GM19468 (cell line): ENCODE measurements around the gene AGTPBP1.
"Not testable (repeated sequence)": the region's sequence is repeated elsewhere in the genome, so short reads cannot be mapped to it uniquely, and the experiment has no call there.

ENCODE experiments used
- ATAC-seq: cut with Tn5 transposase; IDR thresholded peaks from one replicate; pipeline ENCODE4 v1.9.1; 2021; ENCODE audit warnings: mild to moderate bottlenecking, moderate library complexity, moderate number of reproducible peaks; ENCODE audit not compliant: unreplicated experiment; ENCODE audit errors: extremely low read depth

The AGTPBP1 gene

GRCh38 chr9:85726737-85727136 lies 15.0 kb downstream of the AGTPBP1 start:
- ATAC-seq, result no peak

DNA sequence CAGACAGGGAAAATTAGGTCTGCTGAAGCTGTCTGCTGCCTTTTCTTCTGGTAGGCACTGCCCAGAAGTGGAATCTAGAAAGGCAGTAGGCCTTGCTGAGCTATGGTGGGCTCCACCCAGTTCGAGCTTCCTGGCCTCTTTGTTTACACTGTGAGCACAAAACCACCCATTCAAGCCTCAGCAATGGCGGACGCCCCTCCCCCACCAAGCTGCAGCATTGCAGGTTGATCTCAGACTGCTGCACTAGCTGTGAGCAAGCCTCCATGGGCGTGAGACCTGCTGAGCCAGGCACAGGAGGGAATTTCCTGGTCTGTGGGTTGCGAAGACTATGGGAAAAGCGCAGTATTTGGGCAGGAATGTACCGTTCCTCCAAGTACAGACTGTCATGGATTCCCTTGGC lies 18.5 kb downstream of the AGTPBP1 start:
- ATAC-seq, result no peak

- not testable (repeated sequence) for ATAC-seq
These were observed 22.3 kb downstream of the AGTPBP1 start for GRCh38 chr9:85719411-85719810.

DNA sequence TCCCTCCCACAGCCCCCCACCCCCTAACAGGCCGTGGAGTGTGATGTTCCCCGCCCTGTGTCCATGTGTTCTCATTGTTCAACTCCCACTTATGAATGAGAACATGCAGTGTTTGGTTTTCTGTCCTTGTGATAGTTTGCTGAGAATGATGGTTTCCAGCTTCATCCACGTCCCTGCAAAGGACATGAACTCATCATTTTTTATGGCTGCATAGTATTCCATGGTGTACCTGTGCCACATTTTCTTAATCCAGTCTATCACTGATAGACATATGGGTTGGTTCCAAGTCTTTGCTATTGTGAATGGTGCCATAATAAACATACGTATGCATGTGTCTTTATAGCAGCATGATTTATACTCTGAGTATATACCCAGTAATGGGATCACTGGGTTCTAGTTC lies 23.9 kb downstream of the AGTPBP1 start:
- not testable (repeated sequence) for ATAC-seq

GRCh38 chr9:85717220-85717619 lies 24.5 kb downstream of the AGTPBP1 start:
- ATAC-seq, result no peak

GRCh38 chr9:85716031-85716877 lies 25.5 kb downstream of the AGTPBP1 start:
- no peak for ATAC-seq

DNA sequence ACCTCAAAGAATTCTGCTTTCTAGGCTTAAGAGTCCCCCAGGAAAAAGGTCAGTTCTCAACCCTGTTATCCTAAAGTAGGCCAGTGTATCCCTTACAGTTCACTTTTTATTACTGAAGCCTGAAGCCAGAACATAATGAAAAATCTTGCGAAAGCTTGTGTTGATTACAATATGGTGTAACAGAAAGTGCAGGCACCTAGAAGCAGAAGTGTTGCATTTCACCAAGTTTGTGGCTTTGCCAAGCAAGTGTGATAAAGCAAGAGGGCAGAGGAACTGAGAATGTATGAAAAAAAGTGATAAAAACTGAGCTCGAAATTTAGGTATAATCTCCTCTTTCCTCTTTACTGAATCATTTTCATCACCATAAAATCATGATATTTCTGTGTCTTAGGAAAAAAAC lies 26.2 kb downstream of the AGTPBP1 start:
- ATAC-seq, result peak; percentile 71

GRCh38 chr9:85713897-85714296 lies 27.9 kb downstream of the AGTPBP1 start:
- no peak for ATAC-seq

DNA sequence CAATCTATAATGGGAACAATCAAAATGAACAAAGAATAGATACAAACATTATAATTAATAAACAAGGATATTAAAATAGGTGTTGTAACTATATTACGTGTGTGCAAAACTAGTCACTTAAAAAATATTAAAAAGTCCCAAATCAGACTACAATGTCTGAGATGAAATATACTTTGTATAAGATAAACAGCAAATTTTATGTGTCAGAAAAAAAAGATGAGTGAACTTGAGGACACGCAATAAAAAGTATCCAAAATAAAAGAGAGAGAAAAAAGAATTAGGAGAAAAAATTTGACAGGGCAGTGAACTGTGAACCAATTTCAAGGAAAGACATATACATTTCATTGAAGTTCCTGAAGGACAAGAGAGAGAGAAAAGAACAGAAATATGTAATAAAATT lies 37.0 kb downstream of the AGTPBP1 start:
- ATAC-seq, result no peak

DNA sequence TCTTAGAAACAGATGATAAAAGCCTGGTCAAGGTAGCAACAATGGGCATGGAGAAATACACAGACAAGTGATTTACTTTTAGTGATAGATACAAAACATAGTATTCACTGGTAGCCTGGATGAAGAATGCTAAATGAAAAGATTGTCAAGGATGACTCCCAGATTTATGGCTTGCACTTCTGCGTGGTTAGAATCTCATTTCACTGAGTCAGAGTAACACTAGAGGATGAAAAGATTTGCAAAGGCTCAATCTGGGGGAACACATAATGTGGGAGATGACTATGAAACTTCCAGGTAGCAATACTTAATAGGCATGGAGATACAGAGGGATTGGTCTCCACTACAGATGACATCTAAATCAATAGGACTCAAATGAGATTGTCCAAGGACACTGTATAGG lies 38.4 kb downstream of the AGTPBP1 start:
- no peak for ATAC-seq

DNA sequence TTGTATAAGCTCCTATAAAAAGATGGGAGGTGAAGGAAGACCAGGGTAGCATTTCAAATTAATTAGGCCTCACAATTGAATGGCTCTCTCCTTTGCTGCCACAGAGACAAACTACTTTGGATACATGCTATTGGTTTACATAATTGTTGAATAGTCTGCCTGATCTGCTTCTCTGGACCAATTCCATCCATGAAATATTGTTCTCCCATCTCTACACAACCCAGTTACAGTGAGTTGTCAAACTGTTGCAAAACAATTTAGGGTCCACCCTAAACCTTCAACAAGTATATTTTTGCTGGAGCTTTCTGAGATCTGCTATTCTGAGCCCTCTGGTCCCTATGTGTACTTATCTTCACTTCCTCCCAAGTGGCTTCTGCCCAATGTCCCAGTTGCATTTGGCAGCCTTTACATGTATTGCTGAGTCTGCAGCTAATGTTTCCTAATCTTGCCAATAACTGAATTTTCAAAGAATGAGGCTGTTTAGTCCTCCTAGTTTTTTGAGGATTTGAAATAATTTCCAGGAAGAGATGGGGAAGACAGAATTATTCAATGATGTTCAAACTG lies 38.9 kb downstream of the AGTPBP1 start:
- no peak for ATAC-seq

DNA sequence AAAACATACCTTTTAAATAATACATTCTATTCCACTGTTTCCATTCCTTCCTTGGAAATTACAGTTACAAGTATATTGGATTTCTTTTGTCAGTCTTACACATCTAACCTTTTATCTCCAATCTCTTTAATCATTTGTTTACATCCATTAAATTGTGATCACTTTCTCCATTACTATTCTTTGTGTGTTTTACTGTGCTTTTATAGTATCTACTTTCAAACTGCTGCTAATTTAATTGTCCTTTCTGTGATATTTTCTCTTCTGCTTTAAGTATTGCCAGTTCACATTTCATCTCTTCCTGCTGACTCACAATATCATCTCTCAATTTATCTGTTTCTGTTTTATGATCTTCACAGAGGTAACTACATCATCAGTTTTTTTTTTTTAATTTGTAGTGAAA lies 39.6 kb downstream of the AGTPBP1 start:
- ATAC-seq, result no peak

DNA sequence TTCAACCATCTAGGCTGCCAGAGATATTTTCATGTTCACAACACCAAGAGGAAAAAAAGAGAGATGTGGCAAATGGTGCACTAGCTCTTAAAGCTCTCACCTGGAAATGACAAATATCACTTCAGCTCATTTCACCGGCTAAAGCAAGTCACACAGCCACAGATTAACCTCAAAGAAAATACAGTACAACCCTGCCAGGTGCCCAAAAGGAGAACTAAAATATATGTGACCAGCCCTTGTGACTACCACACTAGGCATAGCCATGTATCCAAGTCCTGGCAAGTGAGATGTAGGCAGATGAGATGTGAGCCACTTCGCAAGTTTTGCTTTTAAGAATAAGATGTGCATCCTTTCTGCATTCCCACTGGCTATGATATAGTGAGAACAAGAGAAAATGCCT lies 41.4 kb downstream of the AGTPBP1 start:
- no peak for ATAC-seq

DNA sequence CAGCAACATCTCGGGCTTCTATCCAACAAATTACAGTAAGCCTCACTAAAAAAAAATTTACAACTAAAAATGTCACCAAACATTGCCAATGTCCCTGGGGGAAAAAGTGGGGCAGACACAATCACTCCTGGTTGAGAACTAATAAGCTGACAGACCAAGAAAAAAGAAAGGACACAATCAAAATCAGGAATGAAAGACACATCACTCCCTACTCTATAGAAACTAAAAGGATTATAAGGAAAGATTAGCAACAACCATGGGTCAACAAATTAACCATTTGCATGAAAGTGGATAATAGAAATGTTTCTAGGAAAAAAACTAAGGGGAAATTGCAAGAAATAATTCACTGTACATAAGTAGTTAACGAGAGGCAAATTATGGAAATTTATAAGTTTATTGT lies 53.4 kb downstream of the AGTPBP1 start:
- no peak for ATAC-seq

GRCh38 chr9:85685081-85685480 lies 56.7 kb downstream of the AGTPBP1 start:
- no peak for ATAC-seq

- no peak for ATAC-seq
These were observed 65.0 kb downstream of the AGTPBP1 start for GRCh38 chr9:85676790-85677189.

- no peak for ATAC-seq
These were observed 74.4 kb downstream of the AGTPBP1 start for GRCh38 chr9:85667374-85667773.

- no peak for ATAC-seq
These were observed 75.7 kb downstream of the AGTPBP1 start for GRCh38 chr9:85666086-85666485.

DNA sequence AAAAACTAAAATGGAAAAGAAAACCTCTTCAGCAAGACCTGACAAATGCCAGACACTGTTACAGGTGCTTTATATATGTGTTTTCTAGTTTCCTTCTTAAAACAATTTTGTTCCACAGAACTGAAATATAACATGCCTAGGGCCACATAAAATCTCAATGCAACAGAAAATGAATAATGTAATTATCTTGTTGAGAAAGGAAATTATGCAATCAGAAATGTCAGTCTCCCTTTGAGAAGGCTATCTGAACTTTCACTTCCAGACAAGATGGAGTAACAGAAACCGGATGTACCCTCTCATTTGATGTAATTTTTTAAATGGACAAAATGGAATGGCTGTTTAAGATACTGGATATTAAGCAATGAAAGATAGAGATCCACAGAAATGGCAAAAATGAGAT lies 79.2 kb downstream of the AGTPBP1 start:
- no peak for ATAC-seq

DNA sequence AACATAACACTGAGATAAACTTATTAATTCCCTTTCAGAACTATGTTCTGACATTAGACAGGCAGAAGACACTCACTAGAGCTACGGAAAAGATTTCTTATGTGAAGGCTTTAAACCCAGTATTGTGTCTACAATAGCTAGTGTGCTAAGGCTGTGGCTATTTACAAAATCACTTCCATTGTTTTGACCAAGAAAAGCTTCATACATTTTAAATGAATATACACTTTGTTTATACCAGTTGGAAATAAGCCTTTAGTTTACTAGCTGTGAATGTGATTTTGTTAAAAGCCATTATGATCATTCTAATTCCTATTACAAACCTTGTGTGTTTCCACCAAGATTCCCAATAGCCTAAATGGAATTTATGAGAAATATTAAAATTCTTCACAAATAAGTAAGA lies 83.0 kb downstream of the AGTPBP1 start:
- ATAC-seq, result no peak

GRCh38 chr9:85653153-85653552 lies 88.6 kb downstream of the AGTPBP1 start:
- ATAC-seq, result no peak

DNA sequence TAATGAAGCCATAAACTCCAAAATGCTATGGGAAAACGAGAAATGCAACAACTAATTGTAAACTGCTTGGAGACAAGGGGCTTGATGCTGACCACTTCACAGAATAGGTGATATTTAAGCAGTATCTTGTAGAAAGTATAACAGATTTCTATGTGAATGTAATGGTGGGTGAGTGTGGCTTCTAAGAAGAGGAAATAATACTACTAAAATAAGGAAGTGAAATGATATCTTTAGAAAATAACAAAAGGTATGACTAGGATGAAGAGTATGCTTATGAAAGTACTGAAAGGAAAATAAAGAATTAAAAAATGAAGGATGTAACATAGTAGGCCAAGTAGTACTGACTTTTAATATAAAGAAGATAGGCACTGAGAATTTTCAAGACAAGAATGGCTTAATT lies 94.2 kb downstream of the AGTPBP1 start:
- peak; percentile 58 for ATAC-seq
